HG03469 (cell line): Measurements from ENCODE around the gene IQCF5.
"Not testable (repeated sequence)": the region's sequence is repeated elsewhere in the genome, so short reads cannot be mapped to it uniquely, and the experiment has no call there.

Experiments
- ATAC-seq: cut with Tn5 transposase; IDR thresholded peaks from one replicate; pipeline ENCODE4 v1.9.1; 2021; ENCODE audit warnings: mild to moderate bottlenecking, moderate library complexity, moderate number of reproducible peaks; ENCODE audit not compliant: unreplicated experiment

IQCF5 gene

GRCh38 chr3:51875501-51875900, at the start of gene IQCF5:
Gene IQCF5 (minus strand): TSS chr3:51875601. CDS start chr3:51875531, 70 bp downstream.
- ATAC-seq: no peak

GRCh38 chr3:51921081-51921578, 45.7 kb upstream of the IQCF5 start:
- no peak for ATAC-seq

DNA sequence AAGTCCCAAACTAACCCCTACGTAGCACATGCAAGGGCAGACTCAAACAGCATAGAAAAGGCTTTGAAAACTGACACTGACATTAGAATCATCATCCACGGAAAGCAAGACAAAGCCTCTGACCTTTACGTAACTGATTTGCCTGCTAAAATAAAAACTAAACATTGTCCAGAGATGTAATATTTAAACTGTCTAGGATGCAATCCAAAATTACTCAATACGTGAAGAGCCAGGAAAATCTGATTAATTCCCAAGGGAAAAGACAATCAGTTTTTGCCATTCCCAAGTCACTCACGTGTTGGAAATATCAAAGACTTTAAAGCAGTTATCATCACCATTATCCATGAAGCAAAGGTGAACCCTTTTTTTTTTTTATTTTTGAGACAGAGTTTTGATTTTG, 41.0 kb upstream of the IQCF5 start:
- ATAC-seq: no peak

DNA sequence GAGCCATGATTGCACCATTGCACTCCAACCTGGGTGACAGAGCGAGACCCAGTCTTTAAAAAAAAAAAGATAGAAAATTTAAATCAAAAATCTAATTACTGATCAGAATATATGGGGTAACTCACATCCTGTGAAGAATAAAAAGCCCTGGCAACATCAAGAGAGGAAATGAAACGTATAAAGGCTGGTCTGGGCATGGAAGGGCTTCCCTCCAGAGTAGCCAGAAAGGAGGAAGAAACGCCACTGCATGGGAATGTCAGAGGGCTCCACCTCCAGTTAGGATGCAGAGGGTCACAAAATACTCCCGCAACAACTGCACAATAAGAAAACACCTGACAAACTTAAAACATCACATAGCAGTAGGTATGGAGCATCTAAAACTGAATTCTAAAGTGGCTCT, 32.6 kb upstream of the IQCF5 start:
- ATAC-seq: no peak

DNA sequence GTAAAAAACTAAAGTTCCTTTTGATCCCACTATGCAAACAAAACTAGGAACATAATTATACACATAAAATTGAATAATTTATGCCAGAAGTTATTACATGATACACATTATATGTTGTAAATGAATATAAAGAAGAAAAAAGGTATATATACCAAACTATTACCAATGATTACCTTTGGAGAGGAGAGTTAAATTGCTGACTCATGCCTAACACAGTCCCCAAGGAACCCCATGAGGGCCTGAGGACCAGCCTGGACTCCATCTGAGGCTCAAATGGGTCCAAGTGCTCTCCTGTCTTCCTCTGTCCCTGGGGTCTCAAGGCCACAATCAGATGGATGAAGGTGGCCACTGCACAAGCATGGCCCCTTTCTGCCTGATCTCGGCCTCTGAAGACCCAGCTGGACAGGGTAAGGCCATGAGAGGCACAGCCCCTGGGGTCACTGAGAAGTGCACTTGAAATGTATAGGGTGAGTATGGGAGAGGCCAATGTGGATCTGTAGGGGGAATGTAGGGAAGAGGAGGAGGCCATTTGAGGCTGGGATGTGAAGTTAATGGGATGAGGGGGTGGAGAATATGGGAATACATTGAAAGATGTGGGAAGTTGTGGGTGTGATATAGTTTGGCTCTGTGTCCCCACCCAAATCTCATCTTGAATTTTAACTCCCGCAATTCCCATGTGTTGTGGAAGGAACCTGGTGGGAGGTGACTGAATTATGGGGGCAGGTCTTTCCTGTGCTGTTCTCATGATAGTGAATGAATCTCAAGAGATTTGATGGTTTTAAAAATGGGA, 28.8 kb upstream of the IQCF5 start:
- ATAC-seq: no peak

GRCh38 chr3:51902361-51902760, 27.0 kb upstream of the IQCF5 start:
- not testable (repeated sequence) for ATAC-seq

DNA sequence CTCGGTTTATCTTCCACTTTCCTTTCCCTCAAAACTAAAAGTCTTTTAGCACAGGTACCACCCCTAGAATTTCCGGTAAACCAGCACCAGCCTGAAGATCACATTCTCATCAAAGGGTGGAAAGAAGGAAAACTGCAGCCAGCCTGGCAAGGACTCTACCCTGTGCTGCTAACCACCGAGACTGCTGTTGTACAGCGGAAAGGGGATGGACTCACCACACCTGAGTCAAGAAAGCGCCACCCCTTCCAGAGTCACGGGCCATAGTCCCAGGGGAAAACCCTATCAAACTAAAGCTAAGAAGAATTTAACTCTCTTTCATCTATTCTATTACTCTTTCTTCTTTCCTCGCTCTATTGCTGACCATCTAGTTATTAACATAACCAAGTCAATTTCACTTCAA, 24.6 kb upstream of the IQCF5 start:
- ATAC-seq: not testable (repeated sequence)

GRCh38 chr3:51897391-51897790, 22.0 kb upstream of the IQCF5 start:
- ATAC-seq: no peak

- ATAC-seq: no peak
Measured at GRCh38 chr3:51896607-51897305, 21.4 kb upstream of the IQCF5 start.

DNA sequence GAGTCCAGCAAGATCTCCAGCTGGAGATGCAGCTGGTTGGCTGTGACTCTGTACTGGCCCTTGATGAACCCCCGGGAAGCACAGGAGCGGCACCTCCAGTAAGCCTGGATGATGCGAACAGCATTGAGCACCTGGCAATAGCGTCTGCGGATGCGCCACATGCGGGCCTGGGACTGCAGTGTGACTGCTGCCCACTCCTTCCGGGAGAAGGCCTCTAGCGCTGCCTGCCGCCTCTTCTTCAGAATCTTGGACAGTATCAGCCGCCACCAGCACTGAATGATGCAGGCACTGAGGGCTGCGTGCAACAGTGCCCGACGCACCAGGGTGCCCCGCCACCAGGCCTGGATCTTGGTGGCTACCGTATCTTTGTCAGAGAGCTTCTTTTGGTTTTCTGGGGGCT, 19.5 kb upstream of the IQCF5 start:
- no peak for ATAC-seq

- no peak for ATAC-seq
Measured at GRCh38 chr3:51894391-51894790, 19.0 kb upstream of the IQCF5 start.

- no peak for ATAC-seq
Measured at GRCh38 chr3:51891242-51892039, 16.0 kb upstream of the IQCF5 start.

- no peak for ATAC-seq
Measured at GRCh38 chr3:51888463-51889105, 13.2 kb upstream of the IQCF5 start.

DNA sequence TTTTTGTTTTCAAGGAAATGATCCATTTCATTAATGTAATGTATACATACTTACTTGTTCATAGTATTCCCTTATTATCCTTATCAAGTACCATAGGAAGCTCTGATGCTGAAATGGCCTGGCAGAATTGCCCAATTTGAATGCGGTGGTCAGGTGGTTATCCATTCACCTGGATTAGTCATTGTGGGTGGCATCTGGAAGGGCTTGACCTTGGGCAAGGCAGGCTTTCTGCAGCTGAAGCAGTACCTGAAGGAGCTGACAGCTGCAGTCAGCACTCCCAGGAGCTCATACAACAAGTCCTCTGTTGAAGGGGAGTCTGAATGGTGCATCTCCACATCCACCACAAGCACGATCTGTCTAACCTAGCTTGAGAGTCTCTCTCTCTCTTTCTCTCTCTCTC, 12.2 kb upstream of the IQCF5 start:
- ATAC-seq: no peak

- no peak for ATAC-seq
Measured at GRCh38 chr3:51886447-51886846, 11.0 kb upstream of the IQCF5 start.

DNA sequence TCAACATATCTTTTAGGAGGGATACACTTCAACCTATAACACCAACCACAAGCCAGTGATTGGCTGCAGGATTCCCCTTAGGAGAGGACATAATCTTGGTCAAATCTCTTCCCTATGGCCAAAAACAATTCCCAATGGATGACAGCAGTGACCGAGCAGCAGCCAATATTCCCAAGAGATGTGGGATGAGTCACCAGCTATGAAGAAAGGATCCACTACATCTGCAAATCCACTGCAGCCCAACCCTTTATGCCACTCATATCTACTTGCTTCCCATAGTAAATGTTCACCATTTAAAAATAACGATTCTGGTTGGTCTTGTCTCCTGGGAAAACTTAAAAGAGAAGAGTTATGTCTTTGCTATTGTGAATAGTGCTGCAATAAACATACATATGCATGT, 4.5 kb upstream of the IQCF5 start:
- ATAC-seq: no peak

- ATAC-seq: no peak
Measured at GRCh38 chr3:51876186-51876585, 785 bp upstream of the IQCF5 start.

GRCh38 chr3:51874889-51875288, 512 bp downstream of the IQCF5 start:
- no peak for ATAC-seq

GRCh38 chr3:51874411-51874810, 990 bp downstream of the IQCF5 start:
- no peak for ATAC-seq

DNA sequence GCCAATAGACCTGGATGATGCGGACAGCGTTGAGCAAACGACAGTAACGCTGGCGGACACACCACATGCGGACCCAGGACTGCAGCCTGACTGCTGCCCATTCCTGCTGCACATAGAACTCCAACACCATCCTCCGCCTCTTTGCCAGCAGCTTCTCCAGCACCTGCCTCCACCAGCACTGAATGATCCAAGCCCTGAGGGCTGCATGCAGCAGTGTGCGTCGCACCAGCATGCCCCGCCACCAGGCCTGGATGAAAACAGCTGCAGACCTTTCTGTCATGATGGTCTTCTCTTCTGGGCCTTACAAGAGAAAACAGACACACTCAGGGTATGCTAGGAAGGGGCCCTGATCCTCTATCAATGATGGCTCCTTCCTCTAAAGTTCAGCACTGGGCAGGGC, 1.5 kb downstream of the IQCF5 start:
- no peak for ATAC-seq

- no peak for ATAC-seq
Measured at GRCh38 chr3:51873253-51873766, 2.1 kb downstream of the IQCF5 start.
